Effector CD4-positive, alpha-beta T cell (primary cell): ENCODE data around the gene KBTBD12.

Source experiments
- DNase-seq: peaks from one replicate; pipeline ENCODE4 v3.0.0-alpha.2; 2020

KBTBD12 gene

DNA sequence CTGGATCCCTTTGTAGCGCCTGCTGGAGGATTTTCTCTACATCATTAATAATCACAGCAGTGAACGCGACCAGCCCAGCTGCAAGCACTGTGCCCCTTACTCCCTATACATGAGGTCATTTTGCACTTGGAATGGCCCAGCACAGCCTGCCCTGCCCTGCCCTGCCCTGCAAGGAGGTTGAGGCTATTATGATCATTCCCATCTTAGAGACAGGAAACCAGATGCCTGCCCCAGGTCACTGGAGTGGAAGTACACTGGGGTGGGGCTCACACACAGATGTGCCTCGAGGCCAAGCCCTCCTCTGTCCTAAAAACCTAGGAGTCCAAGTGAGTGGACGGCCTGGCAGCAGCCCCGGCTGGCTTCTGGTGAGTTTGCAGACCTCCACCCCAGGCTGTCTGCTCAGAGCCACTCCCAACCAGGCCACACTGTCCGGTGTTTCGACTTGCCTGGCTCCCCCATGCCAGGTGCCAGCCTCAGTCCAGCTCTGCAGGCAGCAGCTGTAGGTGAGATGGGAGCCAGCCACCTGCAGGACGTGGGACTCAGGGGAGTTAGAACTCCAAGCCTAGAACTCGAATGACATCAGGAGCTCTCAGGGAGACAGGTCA lies 106.8 kb downstream of the KBTBD12 start:
- no peak for DNase-seq

- DNase-seq = no peak
Observed at GRCh38 chr3:128033102-128033501, 118.1 kb downstream of the KBTBD12 start.

DNA sequence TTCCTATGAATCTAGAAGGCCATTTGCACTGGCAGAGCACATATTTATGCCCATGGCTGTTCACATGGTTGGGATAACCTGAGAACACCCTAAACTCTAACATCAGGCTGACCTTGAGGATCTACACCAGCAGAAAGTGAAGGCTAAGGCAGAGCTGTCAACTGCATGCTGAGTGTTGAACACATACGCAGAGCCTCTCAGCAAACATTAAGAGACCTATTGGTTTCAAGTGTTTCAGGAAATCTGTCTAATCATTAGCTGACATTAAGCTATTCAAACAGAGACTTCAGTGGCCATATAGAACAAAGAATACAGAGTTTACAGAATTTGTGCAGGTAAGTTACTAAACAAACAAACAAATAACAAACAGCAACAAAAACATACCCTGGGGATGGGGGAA lies 121.1 kb downstream of the KBTBD12 start:
- no peak for DNase-seq
